H9 (cell line): ENCODE measurements around the gene TRAF3. TPM values are rescaled to one million over a fixed set of nuclear protein-coding genes. Genes with fewer than 3 reads are reported as not detected.

Source experiments
- DNase-seq: peaks from one replicate; pipeline ENCODE4 v3.0.0-alpha.2; 2017
- H2AFZ ChIP-seq: one replicate; pipeline ENCODE4 v1.6.1; 2013; ENCODE audit warnings: mild to moderate bottlenecking, low read length, control low read depth, moderate library complexity
- H2AK5ac ChIP-seq: 2 replicates; pipeline ENCODE4 v1.6.1; 2013; ENCODE audit warnings: low read length, control low read depth, mixed read lengths; ENCODE audit not compliant: insufficient read length
- H2BK120ac ChIP-seq: one replicate; pipeline ENCODE4 v1.6.1; 2013; ENCODE audit warnings: low read depth, mild to moderate bottlenecking, low read length, control low read depth, inconsistent platforms; ENCODE audit not compliant: poor library complexity, severe bottlenecking
- H2BK12ac ChIP-seq: 2 replicates; pipeline ENCODE4 v1.6.1; 2013; ENCODE audit warnings: low read length, control low read depth, mixed read lengths, low read depth; ENCODE audit not compliant: insufficient read length
- H2BK15ac ChIP-seq: 2 replicates; pipeline ENCODE4 v1.6.1; 2013; ENCODE audit warnings: low read depth, low read length, control low read depth
- H2BK20ac ChIP-seq: one replicate; pipeline ENCODE4 v1.6.1; 2013; ENCODE audit warnings: low read depth, mild to moderate bottlenecking, low read length, control low read depth, inconsistent platforms; ENCODE audit not compliant: poor library complexity, severe bottlenecking
- H2BK5ac ChIP-seq: 2 replicates; pipeline ENCODE4 v1.6.1; 2013; ENCODE audit warnings: low read length, control low read depth, mixed read lengths; ENCODE audit not compliant: insufficient read length
- H3K14ac ChIP-seq: 2 replicates; pipeline ENCODE4 v1.6.1; 2013; ENCODE audit warnings: low read length, control low read depth; ENCODE audit not compliant: insufficient read depth
- H3K18ac ChIP-seq: 2 replicates; pipeline ENCODE4 v1.6.1; 2013; ENCODE audit warnings: low read depth, mild to moderate bottlenecking, mixed read lengths, low read length, control low read depth; ENCODE audit not compliant: insufficient read length
- H3K23ac ChIP-seq: 2 replicates; pipeline ENCODE4 v1.6.1; 2013; ENCODE audit warnings: low read length, control low read depth, mixed read lengths, low read depth; ENCODE audit not compliant: insufficient read length
- H3K23me2 ChIP-seq: 2 replicates; pipeline ENCODE4 v1.6.1; 2013; ENCODE audit warnings: low read depth, mild to moderate bottlenecking, mixed read lengths, low read length, control low read depth; ENCODE audit not compliant: insufficient read length, poor library complexity, severe bottlenecking
- H3K27ac ChIP-seq: 2 replicates; pipeline ENCODE4 v1.5.1; 2013; ENCODE audit warnings: low read length, control low read depth, mixed read lengths, low read depth; ENCODE audit not compliant: insufficient read length
- H3K27me3 ChIP-seq: 2 replicates; pipeline ENCODE4 v1.6.1; 2013; ENCODE audit warnings: low read length, control low read depth, inconsistent platforms; ENCODE audit not compliant: insufficient read depth
- H3K4ac ChIP-seq: 2 replicates; pipeline ENCODE4 v1.6.1; 2013; ENCODE audit warnings: low read depth, mild to moderate bottlenecking, control low read depth, inconsistent platforms, low read length, moderate library complexity
- H3K4me1 ChIP-seq: 2 replicates; pipeline ENCODE4 v1.6.1; 2013; ENCODE audit warnings: low read length, control low read depth, inconsistent platforms; ENCODE audit not compliant: insufficient read depth
- H3K4me2 ChIP-seq: 2 replicates; pipeline ENCODE4 v1.6.1; 2013; ENCODE audit warnings: low read length, control low read depth, mixed read lengths; ENCODE audit not compliant: insufficient read length, insufficient read depth
- H3K56ac ChIP-seq: 2 replicates; pipeline ENCODE4 v1.6.1; 2013; ENCODE audit warnings: low read depth, mild to moderate bottlenecking, mixed read lengths, low read length, control low read depth; ENCODE audit not compliant: insufficient read length
- H3K79me1 ChIP-seq: 2 replicates; pipeline ENCODE4 v1.6.1; 2013; ENCODE audit warnings: low read depth, mild to moderate bottlenecking, moderate library complexity, low read length, control low read depth, inconsistent platforms; ENCODE audit not compliant: insufficient read depth, poor library complexity, severe bottlenecking
- H3K79me2 ChIP-seq: 2 replicates; pipeline ENCODE4 v1.6.1; 2013; ENCODE audit warnings: low read length, control low read depth, inconsistent platforms; ENCODE audit not compliant: insufficient read depth
- H3K9ac ChIP-seq: 2 replicates; pipeline ENCODE4 v1.6.1; 2013; ENCODE audit warnings: low read length, control low read depth, mixed read lengths; ENCODE audit not compliant: insufficient read length; ENCODE audit errors: extremely low read depth
- H3K9me3 ChIP-seq: one replicate; pipeline ENCODE4 v1.6.1; 2013; ENCODE audit warnings: low read depth, low read length, inconsistent platforms; ENCODE audit not compliant: control insufficient read depth
- H3T11ph ChIP-seq: one replicate; pipeline ENCODE4 v1.6.1; 2013; ENCODE audit warnings: mild to moderate bottlenecking, low read length, control low read depth, inconsistent platforms
- H4K20me1 ChIP-seq: one replicate; pipeline ENCODE4 v1.6.1; 2013; ENCODE audit not compliant: control insufficient read depth, insufficient read length, insufficient read depth
- H4K5ac ChIP-seq: 2 replicates; pipeline ENCODE4 v1.6.1; 2013; ENCODE audit warnings: low read depth, mild to moderate bottlenecking, mixed read lengths, low read length, control low read depth; ENCODE audit not compliant: insufficient read length
- H4K8ac ChIP-seq: replicated peaks from 2 replicates; pipeline ENCODE4 v1.6.1; 2013; ENCODE audit warnings: low read length, control low read depth, mixed read lengths, low read depth; ENCODE audit not compliant: insufficient read length
- H4K91ac ChIP-seq: 2 replicates; pipeline ENCODE4 v1.6.1; 2013; ENCODE audit warnings: low read depth, mild to moderate bottlenecking, moderate library complexity, mixed read lengths, low read length, control low read depth; ENCODE audit not compliant: insufficient read length
- H3K27ac Mint-ChIP-seq, 3 experiments: 2 replicates in 2 of 3; 3 replicates in 1 of 3; pipeline ENCODE4 v1.8.0; 2020 to 2021; ENCODE audit warnings: mixed read lengths in 3 of 3, mild to moderate bottlenecking in 1 of 3, moderate library complexity in 1 of 3
- H3K27me3 Mint-ChIP-seq: 2 replicates; pipeline ENCODE4 v1.8.0; 2021; ENCODE audit warnings: low read depth, mild to moderate bottlenecking, moderate library complexity, mixed read lengths
- H3K36me3 Mint-ChIP-seq, 3 experiments: 2 replicates in 2 of 3; 3 replicates in 1 of 3; pipeline ENCODE4 v1.8.0; 2020 to 2021; ENCODE audit warnings: low read depth in 3 of 3, mixed read lengths in 3 of 3; ENCODE audit not compliant: insufficient read depth in 1 of 3
- H3K4me1 Mint-ChIP-seq, 2 experiments: 2 replicates each; pipeline ENCODE4 v1.8.0; 2020; ENCODE audit warnings: mixed read lengths in 2 of 2
- H3K4me3 Mint-ChIP-seq, 2 experiments: 2 replicates in 1 of 2; 3 replicates in 1 of 2; pipeline ENCODE4 v1.8.0; 2020 to 2021; ENCODE audit warnings: mild to moderate bottlenecking in 2 of 2, mixed read lengths in 2 of 2, moderate library complexity in 1 of 2
- H3K9me3 Mint-ChIP-seq, 2 experiments: 2 replicates in 1 of 2; 3 replicates in 1 of 2; pipeline ENCODE4 v1.8.0; 2020; ENCODE audit warnings: mild to moderate bottlenecking in 2 of 2, mixed read lengths in 2 of 2, moderate library complexity in 1 of 2
- WGBS: extraction: QIAGEN DNeasy Blood & Tissue Kit; methylation state at CpG from one replicate; pipeline ENCODE4 v1.1.7; 2013; ENCODE audit warnings: missing lambda C conversion rate, low lambda C conversion rate, mixed read lengths; ENCODE audit not compliant: insufficient read length; ENCODE audit errors: extremely low coverage; 5-methylcytosine and 5-hydroxymethylcytosine counted together
- total RNA-seq: library from RNA; stranded (reverse); gene quantifications from 2 replicates; pipeline ENCODE4 v1.2.1, GENCODE V29; 2021
- TF ChIP-seq, protein P1 (sequence below): fragments of 200-600 bp; sonication (generic); conservative IDR thresholded peaks from 3 replicates; pipeline ENCODE4 v1.8.0; 2021; ENCODE audit warnings: antibody characterized with exemption, mild to moderate bottlenecking

Gene TRAF3
- total RNA-seq, 1 experiment from 2014 or later = 9.6 TPM

GRCh38 chr14:102752239-102752847, 24.9 kb upstream of the TRAF3 start:
- H3K36me3 Mint-ChIP-seq = peaks cover 0 to 9% (median 2%) of the 10 kb centered on the region in 3 experiments; a peak in 3 of 7 replicates
- Histone ChIP-seq H2BK120ac (no peak overlapping the region), H3K9me3 (no peaks in the 10 kb centered on the region), H3K27me3 (no peaks in the 10 kb centered on the region), H2BK20ac (no peak overlapping the region), H2AK5ac (no peak overlapping the region), H3K23me2 (no peaks in the 10 kb centered on the region), H2BK5ac (no peak overlapping the region), H4K8ac (no peak overlapping the region), H2BK12ac (no peak overlapping the region), H2AFZ (no peak overlapping the region), H3K18ac (no peak overlapping the region), H3K9ac (no peak overlapping the region), H4K20me1 (no peaks in the 10 kb centered on the region), H4K91ac (no peak overlapping the region), H3K79me1 (no peaks in the 10 kb centered on the region), H4K5ac (no peak overlapping the region), H3K14ac (no peak overlapping the region), H3K79me2 (no peaks in the 10 kb centered on the region), H3K4me1 (no peaks in the 10 kb centered on the region), H3K56ac (no peak overlapping the region), H3K4me2 (no peak overlapping the region), H3K27ac (no peak overlapping the region), H3T11ph (no peak overlapping the region), H2BK15ac (no peak overlapping the region), H3K4ac (no peak overlapping the region), H3K23ac (no peak overlapping the region)
- no peak overlapping the region for H3K27ac Mint-ChIP-seq
- H3K4me1 Mint-ChIP-seq = peaks cover 7 to 15% of the 10 kb centered on the region in 2 experiments; a peak in 3 of 4 replicates
- no peaks in the 10 kb centered on the region; the same call in 1 of the 2 replicates for H3K27me3 Mint-ChIP-seq
- TF ChIP-seq, protein P1, sequence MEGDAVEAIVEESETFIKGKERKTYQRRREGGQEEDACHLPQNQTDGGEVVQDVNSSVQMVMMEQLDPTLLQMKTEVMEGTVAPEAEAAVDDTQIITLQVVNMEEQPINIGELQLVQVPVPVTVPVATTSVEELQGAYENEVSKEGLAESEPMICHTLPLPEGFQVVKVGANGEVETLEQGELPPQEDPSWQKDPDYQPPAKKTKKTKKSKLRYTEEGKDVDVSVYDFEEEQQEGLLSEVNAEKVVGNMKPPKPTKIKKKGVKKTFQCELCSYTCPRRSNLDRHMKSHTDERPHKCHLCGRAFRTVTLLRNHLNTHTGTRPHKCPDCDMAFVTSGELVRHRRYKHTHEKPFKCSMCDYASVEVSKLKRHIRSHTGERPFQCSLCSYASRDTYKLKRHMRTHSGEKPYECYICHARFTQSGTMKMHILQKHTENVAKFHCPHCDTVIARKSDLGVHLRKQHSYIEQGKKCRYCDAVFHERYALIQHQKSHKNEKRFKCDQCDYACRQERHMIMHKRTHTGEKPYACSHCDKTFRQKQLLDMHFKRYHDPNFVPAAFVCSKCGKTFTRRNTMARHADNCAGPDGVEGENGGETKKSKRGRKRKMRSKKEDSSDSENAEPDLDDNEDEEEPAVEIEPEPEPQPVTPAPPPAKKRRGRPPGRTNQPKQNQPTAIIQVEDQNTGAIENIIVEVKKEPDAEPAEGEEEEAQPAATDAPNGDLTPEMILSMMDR = no peak
- no peak for DNase-seq
- no CpG with 5 or more reads among the region's 14 CpGs for WGBS
- no peak overlapping the region for H3K4me3 Mint-ChIP-seq
- H3K9me3 Mint-ChIP-seq = no peaks in the 10 kb centered on the region
